BE2C (cell line): ENCODE measurements around the gene IGF2BP3.

Source experiments
- DNase-seq: peaks from one replicate; pipeline ENCODE4 v3.0.0-alpha.2; 2020
- H3K27me3 ChIP-seq: fragments of 250-450 bp; sonication (Bioruptor Pico); 2 replicates; pipeline ENCODE4 v1.5.1; 2020; ENCODE audit warnings: mild to moderate bottlenecking
- H3K36me3 ChIP-seq: fragments of 250-450 bp; sonication (Bioruptor Pico); 2 replicates; pipeline ENCODE4 v1.5.1; 2020; ENCODE audit warnings: mild to moderate bottlenecking
- H3K4me1 ChIP-seq: fragments of 250-450 bp; sonication (Bioruptor Pico); 2 replicates; pipeline ENCODE4 v1.5.1; 2020
- H3K4me3 ChIP-seq: 2 replicates; pipeline ENCODE4 v1.5.1; 2011; ENCODE audit warnings: low read depth, low read length
- H3K9me3 ChIP-seq: fragments of 250-450 bp; sonication (Bioruptor Pico); 2 replicates; pipeline ENCODE4 v1.5.1; 2020
- TF ChIP-seq, protein P1 (sequence below): IDR thresholded peaks from 2 replicates; pipeline ENCODE4 v1.5.1; 2012; ENCODE audit warnings: mild to moderate bottlenecking, low read depth, low read length

IGF2BP3 gene

DNA sequence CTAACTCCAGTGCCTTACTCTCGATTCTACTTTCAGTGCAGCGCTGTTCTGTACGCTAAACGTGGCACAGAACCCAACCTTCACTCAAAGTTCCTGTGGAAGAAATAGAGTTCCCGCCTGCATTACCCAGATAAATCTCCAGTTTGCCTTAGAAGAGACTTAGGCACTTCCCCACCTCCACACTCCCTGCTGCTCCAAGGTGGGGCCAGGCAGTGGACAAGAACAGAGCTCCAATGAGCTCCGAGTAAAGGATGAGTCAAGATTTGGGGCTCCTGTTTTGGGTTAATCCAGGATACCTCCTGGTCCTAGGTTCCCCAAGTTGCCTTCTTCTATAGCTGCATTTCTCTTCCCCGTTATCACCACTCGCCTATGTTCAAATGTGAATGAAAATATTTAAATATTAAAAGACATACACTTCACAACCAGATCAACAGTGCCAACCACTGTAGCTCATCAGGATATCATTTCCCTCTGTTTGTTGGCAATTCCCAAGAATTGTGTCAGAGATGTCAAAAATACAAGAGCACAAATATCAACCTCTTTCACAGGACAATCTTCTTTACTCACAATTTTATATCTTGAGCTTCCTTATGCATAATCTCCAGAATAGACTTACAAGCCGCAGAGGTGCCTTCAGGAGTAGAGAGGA lies 123.1 kb downstream of the IGF2BP3 start:
- TF ChIP-seq, protein P1, sequence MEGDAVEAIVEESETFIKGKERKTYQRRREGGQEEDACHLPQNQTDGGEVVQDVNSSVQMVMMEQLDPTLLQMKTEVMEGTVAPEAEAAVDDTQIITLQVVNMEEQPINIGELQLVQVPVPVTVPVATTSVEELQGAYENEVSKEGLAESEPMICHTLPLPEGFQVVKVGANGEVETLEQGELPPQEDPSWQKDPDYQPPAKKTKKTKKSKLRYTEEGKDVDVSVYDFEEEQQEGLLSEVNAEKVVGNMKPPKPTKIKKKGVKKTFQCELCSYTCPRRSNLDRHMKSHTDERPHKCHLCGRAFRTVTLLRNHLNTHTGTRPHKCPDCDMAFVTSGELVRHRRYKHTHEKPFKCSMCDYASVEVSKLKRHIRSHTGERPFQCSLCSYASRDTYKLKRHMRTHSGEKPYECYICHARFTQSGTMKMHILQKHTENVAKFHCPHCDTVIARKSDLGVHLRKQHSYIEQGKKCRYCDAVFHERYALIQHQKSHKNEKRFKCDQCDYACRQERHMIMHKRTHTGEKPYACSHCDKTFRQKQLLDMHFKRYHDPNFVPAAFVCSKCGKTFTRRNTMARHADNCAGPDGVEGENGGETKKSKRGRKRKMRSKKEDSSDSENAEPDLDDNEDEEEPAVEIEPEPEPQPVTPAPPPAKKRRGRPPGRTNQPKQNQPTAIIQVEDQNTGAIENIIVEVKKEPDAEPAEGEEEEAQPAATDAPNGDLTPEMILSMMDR, result no peak
- no peaks in the 10 kb centered on the region for H3K9me3 ChIP-seq
- H3K27me3 ChIP-seq, result no peaks in the 10 kb centered on the region
- peaks cover 18% of the 10 kb centered on the region for H3K4me1 ChIP-seq
- H3K4me3 ChIP-seq, result no peak overlapping the region
- DNase-seq, result no peak
- H3K36me3 ChIP-seq, result peaks cover 57% of the 10 kb centered on the region

DNA sequence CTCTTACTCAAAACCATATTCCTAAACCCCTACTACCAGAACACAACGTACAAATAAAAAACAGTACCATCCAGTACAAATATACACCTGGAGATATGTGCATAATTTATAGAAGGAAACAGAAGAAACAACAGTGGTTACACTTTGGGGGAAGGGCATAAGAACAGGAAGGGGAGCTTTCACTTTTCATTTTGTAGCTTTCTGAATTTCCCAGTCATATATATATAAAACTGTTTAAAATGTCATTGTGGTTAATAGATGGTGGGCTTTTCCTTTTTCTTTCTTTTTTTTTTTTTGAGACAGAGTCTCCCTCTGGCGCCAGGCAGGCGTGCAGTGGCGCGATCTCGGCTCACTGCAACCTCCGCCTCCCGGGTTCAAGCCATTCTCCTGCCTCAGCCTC lies 124.0 kb downstream of the IGF2BP3 start:
- DNase-seq, result no peak
- no peaks in the 10 kb centered on the region for H3K9me3 ChIP-seq
- TF ChIP-seq, protein P1, result no peak
- peaks cover 18% of the 10 kb centered on the region for H3K4me1 ChIP-seq
- H3K36me3 ChIP-seq, result peaks cover 62% of the 10 kb centered on the region
- no peaks in the 10 kb centered on the region for H3K27me3 ChIP-seq
- H3K4me3 ChIP-seq, result no peak overlapping the region

DNA sequence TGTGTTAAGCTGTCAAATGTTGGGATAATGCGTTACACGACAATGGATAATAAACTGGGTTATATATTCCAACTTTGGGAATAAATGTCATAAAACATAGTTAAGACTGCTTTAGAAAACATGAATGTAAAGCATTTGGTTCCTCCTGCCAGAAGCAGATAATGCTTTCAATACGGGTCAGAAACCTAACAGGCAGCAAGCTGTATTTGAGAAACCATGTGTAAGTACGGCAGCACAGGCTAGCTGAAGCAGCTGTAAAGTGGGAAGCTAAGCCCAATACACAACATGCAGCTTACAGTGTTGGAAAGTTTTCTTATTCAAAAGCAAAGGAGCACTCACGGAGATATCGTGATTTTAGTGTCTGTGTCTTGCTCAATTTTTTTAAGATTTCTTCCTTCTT lies 124.7 kb downstream of the IGF2BP3 start:
- Histone ChIP-seq H3K9me3 (no peaks in the 10 kb centered on the region), H3K4me3 (no peak overlapping the region), H3K4me1 (peaks cover 18% of the 10 kb centered on the region), H3K27me3 (no peaks in the 10 kb centered on the region), H3K36me3 (peaks cover 63% of the 10 kb centered on the region)
- TF ChIP-seq, protein P1, result no peak
- no peak for DNase-seq

DNA sequence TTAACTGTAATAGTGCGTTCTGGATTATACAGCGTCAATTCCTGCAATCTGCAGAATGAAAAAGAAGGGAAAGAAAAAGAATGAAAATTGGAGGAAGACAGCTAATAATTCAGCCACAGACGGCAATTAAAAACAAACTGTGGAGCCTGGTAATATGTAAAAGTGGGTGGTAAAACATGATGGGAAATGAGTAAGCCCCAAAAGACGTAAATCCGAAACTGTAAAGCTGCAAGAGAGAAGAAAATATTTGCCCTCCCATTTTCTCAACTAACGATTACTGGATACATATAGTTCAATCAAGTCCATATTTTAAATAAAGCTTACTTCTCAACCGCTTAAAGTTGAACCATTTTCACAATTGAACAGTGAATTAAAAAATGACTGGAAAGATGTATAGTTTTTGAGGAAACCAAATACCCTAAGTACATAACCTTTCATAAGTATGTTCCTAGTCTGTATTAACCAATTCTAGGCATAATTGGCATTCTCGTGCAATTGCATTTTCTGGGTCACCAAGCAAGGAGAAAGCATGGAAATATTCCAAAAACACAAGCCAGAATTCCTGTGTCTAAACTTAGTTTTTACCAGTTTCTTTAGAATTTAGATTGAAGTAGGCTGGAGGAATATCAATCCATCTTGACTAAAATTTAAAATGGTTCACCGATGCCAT lies 126.3 kb downstream of the IGF2BP3 start:
- peaks cover 75% of the 10 kb centered on the region for H3K36me3 ChIP-seq
- no peak overlapping the region for H3K4me3 ChIP-seq
- no peak for DNase-seq
- H3K27me3 ChIP-seq, result no peaks in the 10 kb centered on the region
- H3K9me3 ChIP-seq, result no peaks in the 10 kb centered on the region
- TF ChIP-seq, protein P1, result no peak
- peaks cover 8% of the 10 kb centered on the region; the same call in 1 of the 2 replicates for H3K4me1 ChIP-seq

DNA sequence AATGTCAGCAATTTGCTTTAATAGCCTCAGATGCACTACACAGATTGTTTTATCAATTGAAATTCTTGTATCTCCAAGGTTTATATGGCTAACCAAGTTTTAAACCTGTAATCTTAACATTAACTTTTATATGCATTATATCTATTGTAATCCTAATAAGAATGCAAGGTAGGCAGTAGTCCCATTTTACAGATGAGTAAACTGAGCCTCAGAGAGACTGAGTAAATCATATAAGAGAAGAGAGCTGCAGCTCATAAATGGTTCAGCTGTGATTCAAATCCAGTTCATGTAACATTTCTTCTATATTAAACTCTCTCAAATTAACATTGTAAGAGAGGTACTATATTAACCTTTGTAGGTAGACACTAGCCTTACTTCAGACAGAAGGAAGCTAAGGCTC lies 127.2 kb downstream of the IGF2BP3 start:
- TF ChIP-seq, protein P1, result no peak
- DNase-seq, result no peak
- Histone ChIP-seq H3K36me3 (peaks cover 80% of the 10 kb centered on the region), H3K27me3 (no peaks in the 10 kb centered on the region), H3K4me1 (peaks cover 4% of the 10 kb centered on the region; the same call in 1 of the 2 replicates), H3K9me3 (no peaks in the 10 kb centered on the region), H3K4me3 (no peak overlapping the region)
